ENCODE data around the gene RXRG.

GRCh38 chr1:165397944-165398343, 47.0 kb downstream of the RXRG start:
- no peak for TF ChIP-seq CTCF (IDR thresholded peaks at IDR 0.05; ENCODE audit: low read length)
- TF ChIP-seq EZH2 (IDR thresholded peaks at IDR 0.05; ENCODE audit: borderline replicate concordance, low read length) = no peak
